Smooth muscle cell (in vitro differentiated cells): Measurements from ENCODE around the gene DEDD2. TPM values are rescaled to one million over a fixed set of nuclear protein-coding genes. Genes with fewer than 3 reads are reported as not detected.
A peak's percentile ranks its signal among the peaks of the same experiment; 100 is the strongest.

Source experiments
- DNase-seq: peaks from one replicate; lab custom pipeline; 2025; ENCODE audit not compliant: unreplicated experiment; lab: John Stamatoyannopoulos, UW
- H2AFZ ChIP-seq: fragments of 200-600 bp; sonication (generic); 2 replicates; pipeline ENCODE4 v1.6.0; 2016; ENCODE audit warnings: antibody characterized with exemption, low read depth, mild to moderate bottlenecking
- H3F3A ChIP-seq: fragments of 200-600 bp; sonication (generic); 2 replicates; pipeline ENCODE4 v1.6.0; 2017; ENCODE audit warnings: antibody characterized with exemption, low read depth
- H3K27ac ChIP-seq: fragments of 200-600 bp; sonication (generic); 2 replicates; pipeline ENCODE4 v1.5.1; 2016; ENCODE audit warnings: low read depth, mild to moderate bottlenecking
- H3K27me3 ChIP-seq: fragments of 200-600 bp; sonication (generic); 2 replicates; pipeline ENCODE4 v1.6.1; 2016; ENCODE audit warnings: low read depth, mild to moderate bottlenecking
- H3K36me3 ChIP-seq: fragments of 200-600 bp; sonication (generic); 2 replicates; pipeline ENCODE4 v1.5.1; 2016; ENCODE audit warnings: low read depth
- H3K4me1 ChIP-seq: fragments of 200-600 bp; sonication (generic); 2 replicates; pipeline ENCODE4 v1.5.1; 2016; ENCODE audit warnings: low read depth
- H3K4me2 ChIP-seq: fragments of 200-600 bp; sonication (generic); 2 replicates; pipeline ENCODE4 v1.6.0; 2016; ENCODE audit warnings: mild to moderate bottlenecking
- H3K4me3 ChIP-seq: fragments of 200-600 bp; sonication (generic); 2 replicates; pipeline ENCODE4 v1.5.1; 2016; ENCODE audit warnings: mild to moderate bottlenecking
- H3K79me2 ChIP-seq: fragments of 200-600 bp; sonication (generic); 2 replicates; pipeline ENCODE4 v1.6.0; 2016; ENCODE audit warnings: low read depth, mild to moderate bottlenecking
- H3K9ac ChIP-seq: fragments of 200-600 bp; sonication (generic); 2 replicates; pipeline ENCODE4 v1.6.0; 2016; ENCODE audit warnings: low read depth
- H3K9me3 ChIP-seq: fragments of 200-600 bp; sonication (generic); replicated peaks from 2 replicates; pipeline ENCODE4 v1.5.1; 2016; ENCODE audit warnings: low read depth
- H4K20me1 ChIP-seq: fragments of 200-600 bp; sonication (generic); 2 replicates; pipeline ENCODE4 v1.6.0; 2016; ENCODE audit warnings: low read depth
- WGBS: methylation state at CpG from one replicate; pipeline ENCODE4 v1.1.7; 2016; ENCODE audit warnings: low lambda C conversion rate; 5-methylcytosine and 5-hydroxymethylcytosine counted together
- polyA plus RNA-seq: library from polyadenylated mRNA; unstranded; fragments of >200 nt; fragmentation: Nextera tagmentation; extraction: Ambion mirVana; gene quantifications from 2 replicates; pipeline ENCODE4 v1.2.1, GENCODE V29; 2016
- total RNA-seq: library from RNA; depleted of rRNA; stranded (reverse); fragments of >200 nt; gene quantifications from 2 replicates; pipeline ENCODE4 v1.2.3, GENCODE V29; 2014
- TF ChIP-seq, protein P1 (sequence below): fragments of 200-600 bp; sonication (generic); IDR thresholded peaks from 2 replicates; pipeline ENCODE4 v1.5.1; 2017; ENCODE audit warnings: borderline replicate concordance, mild to moderate bottlenecking, antibody characterized with exemption; ENCODE audit not compliant: insufficient read depth, poor library complexity, severe bottlenecking

DEDD2 gene
- total and polyA plus RNA-seq, 2 experiments from 2014 or later, result 22.4 to 35.4 TPM

GRCh38 chr19:42184401-42184861 is 33.0 kb downstream of the DEDD2 start:
- H3K27ac ChIP-seq, result peak overlapping the region; percentile 26
- TF ChIP-seq, protein P1, sequence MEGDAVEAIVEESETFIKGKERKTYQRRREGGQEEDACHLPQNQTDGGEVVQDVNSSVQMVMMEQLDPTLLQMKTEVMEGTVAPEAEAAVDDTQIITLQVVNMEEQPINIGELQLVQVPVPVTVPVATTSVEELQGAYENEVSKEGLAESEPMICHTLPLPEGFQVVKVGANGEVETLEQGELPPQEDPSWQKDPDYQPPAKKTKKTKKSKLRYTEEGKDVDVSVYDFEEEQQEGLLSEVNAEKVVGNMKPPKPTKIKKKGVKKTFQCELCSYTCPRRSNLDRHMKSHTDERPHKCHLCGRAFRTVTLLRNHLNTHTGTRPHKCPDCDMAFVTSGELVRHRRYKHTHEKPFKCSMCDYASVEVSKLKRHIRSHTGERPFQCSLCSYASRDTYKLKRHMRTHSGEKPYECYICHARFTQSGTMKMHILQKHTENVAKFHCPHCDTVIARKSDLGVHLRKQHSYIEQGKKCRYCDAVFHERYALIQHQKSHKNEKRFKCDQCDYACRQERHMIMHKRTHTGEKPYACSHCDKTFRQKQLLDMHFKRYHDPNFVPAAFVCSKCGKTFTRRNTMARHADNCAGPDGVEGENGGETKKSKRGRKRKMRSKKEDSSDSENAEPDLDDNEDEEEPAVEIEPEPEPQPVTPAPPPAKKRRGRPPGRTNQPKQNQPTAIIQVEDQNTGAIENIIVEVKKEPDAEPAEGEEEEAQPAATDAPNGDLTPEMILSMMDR, result peak; percentile 88
- H3K4me3 ChIP-seq, result no peak overlapping the region
- peaks cover 28% of the 10 kb centered on the region for H3K27me3 ChIP-seq
- H2AFZ ChIP-seq, result no peak overlapping the region
- peaks cover 4% of the 10 kb centered on the region for H3F3A ChIP-seq
- no peaks in the 10 kb centered on the region for H3K36me3 ChIP-seq
- no peaks in the 10 kb centered on the region for H4K20me1 ChIP-seq
- peak; percentile 58 for DNase-seq
- no peaks in the 10 kb centered on the region for H3K79me2 ChIP-seq
- peaks cover 3% of the 10 kb centered on the region for H3K4me1 ChIP-seq
- WGBS, result 9% methylated on average over 1 of the region's 1 CpG
- no peak overlapping the region for H3K9ac ChIP-seq
- no peaks in the 10 kb centered on the region for H3K9me3 ChIP-seq
- H3K4me2 ChIP-seq, result peak overlapping the region; percentile 43

DNA sequence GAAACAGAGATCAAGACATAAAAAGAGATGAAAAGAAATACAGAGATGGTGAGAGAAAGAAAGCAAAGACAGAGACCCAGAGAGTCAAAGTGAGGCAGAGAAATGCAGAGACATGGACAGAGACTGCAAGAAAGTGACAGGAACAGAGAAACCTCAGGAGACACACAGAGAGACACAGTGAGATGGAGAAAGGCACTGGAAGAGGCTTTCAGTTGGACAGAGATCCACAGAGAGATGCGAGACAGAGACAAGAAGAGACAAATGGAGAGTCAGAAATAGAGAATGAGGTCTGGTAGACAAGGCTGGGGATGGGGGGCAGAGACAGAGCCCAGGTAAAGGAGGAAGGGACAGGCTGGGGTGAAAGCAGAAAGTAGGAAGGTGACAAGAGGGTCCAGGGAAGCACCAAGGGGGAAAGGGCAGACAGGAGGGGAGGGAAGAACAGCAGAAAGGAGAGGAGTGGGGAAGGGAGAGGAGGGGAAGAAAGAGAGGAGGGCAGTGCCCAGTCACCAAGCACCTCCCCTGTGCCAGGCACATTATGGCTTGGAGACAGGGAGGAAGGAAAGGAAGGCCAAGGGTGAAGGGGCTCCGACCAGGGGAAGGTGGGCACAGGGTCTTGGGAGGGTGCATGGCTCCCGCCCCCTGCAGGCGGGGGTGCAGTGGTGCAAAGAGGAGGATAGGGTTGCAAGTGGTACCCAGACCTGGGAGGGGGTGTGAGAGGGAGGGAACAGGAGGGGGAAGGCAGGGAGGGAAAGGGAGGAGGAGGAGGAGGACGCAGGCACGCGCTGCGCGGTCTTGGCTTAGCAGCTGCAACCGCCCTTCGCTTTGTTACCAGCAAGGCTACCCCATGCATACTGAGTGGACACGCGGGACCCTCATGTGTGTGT is 38.4 kb downstream of the DEDD2 start:
- no peak for DNase-seq
- no peaks in the 10 kb centered on the region for H3K9me3 ChIP-seq
- H3K4me3 ChIP-seq, result no peak overlapping the region
- no peak overlapping the region for H3K4me2 ChIP-seq
- no peaks in the 10 kb centered on the region for H4K20me1 ChIP-seq
- no peaks in the 10 kb centered on the region for H3K4me1 ChIP-seq
- H3K27me3 ChIP-seq, result peaks cover 79% of the 10 kb centered on the region
- H2AFZ ChIP-seq, result no peak overlapping the region
- no peak overlapping the region for H3K27ac ChIP-seq
- H3F3A ChIP-seq, result no peaks in the 10 kb centered on the region
- TF ChIP-seq, protein P1, result peak; percentile 39
- H3K9ac ChIP-seq, result no peak overlapping the region
- WGBS, result 52% methylated on average over 5 of the region's 13 CpGs
- no peaks in the 10 kb centered on the region for H3K36me3 ChIP-seq
- H3K79me2 ChIP-seq, result no peaks in the 10 kb centered on the region

- H3K9me3 ChIP-seq, result no peaks in the 10 kb centered on the region
- no peak overlapping the region for H2AFZ ChIP-seq
- 61% methylated on average over 3 of the region's 3 CpGs for WGBS
- no peaks in the 10 kb centered on the region for H3K79me2 ChIP-seq
- DNase-seq, result no peak
- H3K9ac ChIP-seq, result no peak overlapping the region
- no peak overlapping the region for H3K4me2 ChIP-seq
- H3K4me3 ChIP-seq, result no peak overlapping the region
- H3F3A ChIP-seq, result no peaks in the 10 kb centered on the region
- H3K4me1 ChIP-seq, result no peaks in the 10 kb centered on the region
- H4K20me1 ChIP-seq, result no peaks in the 10 kb centered on the region
- no peaks in the 10 kb centered on the region for H3K36me3 ChIP-seq
- no peak overlapping the region for H3K27ac ChIP-seq
- H3K27me3 ChIP-seq, result peaks cover 82% of the 10 kb centered on the region
- TF ChIP-seq, protein P1, result no peak
These were observed 39.8 kb downstream of the DEDD2 start for GRCh38 chr19:42177686-42178019.
